ENCODE results near the gene CENPVL1.
"Not testable (repeated sequence)": the region's sequence is repeated elsewhere in the genome, so short reads cannot be mapped to it uniquely, and the experiment has no call there.

CENPVL1 gene

GRCh38 chrX:51710277-51711164, at the start of gene CENPVL1:
CENPVL1 (plus strand) TSS chrX:51710512; CDS start chrX:51710512, 0 bp downstream.
- not testable (repeated sequence) for H3K36me3 Mint-ChIP-seq (ENCODE audit: low read depth); DNase-seq; H3K4me1 Mint-ChIP-seq; H3K9me3 Mint-ChIP-seq; H3K27me3 Mint-ChIP-seq (ENCODE audit: low read depth, poor library complexity); H3K27ac Mint-ChIP-seq; H3K4me3 Mint-ChIP-seq

- H3K36me3 Mint-ChIP-seq (ENCODE audit: low read depth) = no peaks in the 10 kb centered on the region
- H3K9me3 Mint-ChIP-seq = peaks cover 20% of the 10 kb centered on the region
- no peak overlapping the region for H3K27ac Mint-ChIP-seq
- no peak for DNase-seq
- peaks cover 16% of the 10 kb centered on the region for H3K27me3 Mint-ChIP-seq (ENCODE audit: low read depth, poor library complexity)
- H3K4me1 Mint-ChIP-seq = no peaks in the 10 kb centered on the region
- H3K4me3 Mint-ChIP-seq = no peak overlapping the region
- TF ChIP-seq CTCF (IDR thresholded peaks at IDR 0.05) = no peak
Observed at GRCh38 chrX:51665981-51666380, 44.3 kb upstream of the CENPVL1 start.

- DNase-seq; H3K36me3 Mint-ChIP-seq (ENCODE audit: low read depth); H3K4me1 Mint-ChIP-seq; H3K9me3 Mint-ChIP-seq; H3K4me3 Mint-ChIP-seq; H3K27ac Mint-ChIP-seq; H3K27me3 Mint-ChIP-seq (ENCODE audit: low read depth, poor library complexity): not testable (repeated sequence)
Observed at GRCh38 chrX:51679689-51680433, 30.5 kb upstream of the CENPVL1 start.

GRCh38 chrX:51681808-51682719, 28.2 kb upstream of the CENPVL1 start:
- not testable (repeated sequence) for H3K9me3 Mint-ChIP-seq; H3K27ac Mint-ChIP-seq; H3K4me1 Mint-ChIP-seq; H3K4me3 Mint-ChIP-seq; DNase-seq; H3K27me3 Mint-ChIP-seq (ENCODE audit: low read depth, poor library complexity); H3K36me3 Mint-ChIP-seq (ENCODE audit: low read depth)

GRCh38 chrX:51682720-51683062, 27.6 kb upstream of the CENPVL1 start, which contains the start of gene CENPVL2:
CENPVL2 (minus strand) TSS chrX:51682831; CDS start chrX:51682831, 0 bp downstream.
- not testable (repeated sequence) for H3K4me1 Mint-ChIP-seq; H3K27me3 Mint-ChIP-seq (ENCODE audit: low read depth, poor library complexity); H3K4me3 Mint-ChIP-seq; H3K27ac Mint-ChIP-seq; H3K36me3 Mint-ChIP-seq (ENCODE audit: low read depth); H3K9me3 Mint-ChIP-seq; DNase-seq

- Mint-ChIP-seq H3K27ac (no peak overlapping the region), H3K9me3 (peaks cover 25% of the 10 kb centered on the region), H3K4me1 (no peaks in the 10 kb centered on the region), H3K27me3 (ENCODE audit: low read depth, poor library complexity) (peaks cover 9% of the 10 kb centered on the region), H3K36me3 (ENCODE audit: low read depth) (no peaks in the 10 kb centered on the region), H3K4me3 (no peak overlapping the region)
- DNase-seq = no peak
- TF ChIP-seq CTCF (IDR thresholded peaks at IDR 0.05) = no peak
Observed at GRCh38 chrX:51694254-51694653, 16.1 kb upstream of the CENPVL1 start.

- H3K4me3 Mint-ChIP-seq = no peak overlapping the region
- DNase-seq = no peak
- no peaks in the 10 kb centered on the region for H3K4me1 Mint-ChIP-seq
- H3K36me3 Mint-ChIP-seq (ENCODE audit: low read depth) = no peaks in the 10 kb centered on the region
- peaks cover 25% of the 10 kb centered on the region for H3K9me3 Mint-ChIP-seq
- H3K27me3 Mint-ChIP-seq (ENCODE audit: low read depth, poor library complexity) = peaks cover 9% of the 10 kb centered on the region
- TF ChIP-seq CTCF (IDR thresholded peaks at IDR 0.05) = no peak
- H3K27ac Mint-ChIP-seq = no peak overlapping the region
Observed at GRCh38 chrX:51697397-51697796, 12.9 kb upstream of the CENPVL1 start.

GRCh38 chrX:51712943-51713647, 2.8 kb downstream of the CENPVL1 start:
- not testable (repeated sequence) for H3K36me3 Mint-ChIP-seq (ENCODE audit: low read depth)

More at GRCh38 chrX:51712943-51713647, 2.8 kb downstream of the CENPVL1 start:
- not testable (repeated sequence) for H3K4me3 Mint-ChIP-seq; H3K4me1 Mint-ChIP-seq; H3K27me3 Mint-ChIP-seq (ENCODE audit: low read depth, poor library complexity); H3K9me3 Mint-ChIP-seq; H3K27ac Mint-ChIP-seq; DNase-seq

Measured in nephron progenitor cell (in vitro differentiated cells).